Measurements from ENCODE around the gene SEC14L2.

The SEC14L2 gene

DNA sequence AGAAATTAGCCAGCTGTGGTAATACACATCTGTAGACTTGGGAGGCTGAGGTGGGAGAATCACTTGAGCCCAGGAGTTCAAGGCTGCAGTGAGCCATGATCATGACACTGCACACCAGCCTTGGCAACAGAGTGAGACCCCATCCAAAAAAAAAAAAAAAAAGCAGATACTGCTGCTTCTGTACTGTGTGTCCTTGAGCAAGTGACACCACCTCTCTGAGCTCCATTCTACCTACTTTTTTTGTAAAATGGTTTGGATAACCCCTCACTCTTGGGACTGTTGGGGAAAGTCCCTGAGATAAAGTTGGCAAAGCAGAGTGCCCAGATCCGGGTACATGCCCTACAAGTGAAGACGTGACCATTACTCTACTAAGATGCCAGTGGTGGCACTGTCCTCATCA lies 72.3 kb downstream of the SEC14L2 start:
- H3K36me3 ChIP-seq (ENCODE audit: control insufficient read depth, insufficient read depth, low read length, severe bottlenecking): no peaks in the 10 kb centered on the region
- H3K9me3 ChIP-seq (ENCODE audit: control insufficient read depth, low read length): peaks cover 8% of the 10 kb centered on the region
- H3K9ac ChIP-seq (ENCODE audit: low read length): no peak overlapping the region
- H3K4me3 ChIP-seq (ENCODE audit: low read length): no peak overlapping the region
- peaks cover 59% of the 10 kb centered on the region for H3K27me3 ChIP-seq (replicated peaks; ENCODE audit: control insufficient read depth, insufficient read depth, low read length)
- no peaks in the 10 kb centered on the region for H3K4me1 ChIP-seq (ENCODE audit: control insufficient read depth, insufficient read depth, low read length)
- no peak for DNase-seq (ENCODE audit: low read depth)

DNA sequence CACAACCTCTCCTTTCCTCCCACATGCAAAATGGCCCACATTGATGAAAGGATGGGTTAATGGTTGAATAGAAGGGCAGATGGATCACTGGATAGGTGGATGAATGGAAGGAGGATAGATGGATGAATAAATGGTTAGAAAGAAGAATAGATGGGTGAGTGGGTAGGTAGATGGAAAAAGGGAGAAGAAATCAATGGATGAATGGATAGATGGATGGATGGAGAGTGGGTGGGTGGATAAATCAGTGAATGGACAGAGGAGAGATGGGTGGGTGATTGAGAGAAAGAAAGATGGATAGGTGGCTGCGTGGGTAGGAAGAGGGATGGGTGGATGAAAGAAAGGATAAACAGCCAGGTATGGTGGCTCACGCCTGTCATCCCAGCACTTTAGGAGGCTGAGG lies 73.8 kb downstream of the SEC14L2 start:
- H3K9me3 ChIP-seq (ENCODE audit: control insufficient read depth, low read length): peaks cover 3% of the 10 kb centered on the region
- no peaks in the 10 kb centered on the region for H3K36me3 ChIP-seq (ENCODE audit: control insufficient read depth, insufficient read depth, low read length, severe bottlenecking)

GRCh38 chr22:30471616-30472318 lies 74.9 kb downstream of the SEC14L2 start, which contains the start of gene SEC14L3:
Gene SEC14L3, minus strand, starts transcription at chr22:30472017. Its CDS starts 59 bp downstream, at chr22:30471958.
- no peaks in the 10 kb centered on the region for H3K9me3 ChIP-seq (ENCODE audit: control insufficient read depth, low read length)
- H3K4me1 ChIP-seq (ENCODE audit: control insufficient read depth, insufficient read depth, low read length): no peaks in the 10 kb centered on the region
- H3K4me3 ChIP-seq (ENCODE audit: low read length): no peak within 1 kb of the TSS
- DNase-seq (ENCODE audit: low read depth): no peak
- H3K36me3 ChIP-seq (ENCODE audit: control insufficient read depth, insufficient read depth, low read length, severe bottlenecking): no peaks in the 10 kb centered on the region
- no peak within 1 kb of the TSS for H3K9ac ChIP-seq (ENCODE audit: low read length)
- H3K27me3 ChIP-seq (replicated peaks; ENCODE audit: control insufficient read depth, insufficient read depth, low read length): peaks cover 61% of the 10 kb centered on the region

More for the DNA sequence above, 73.8 kb downstream of the SEC14L2 start:
- Histone ChIP-seq H3K27me3 (replicated peaks; ENCODE audit: control insufficient read depth, insufficient read depth, low read length) (peaks cover 64% of the 10 kb centered on the region), H3K9ac (ENCODE audit: low read length) (no peak overlapping the region), H3K4me3 (ENCODE audit: low read length) (no peak overlapping the region), H3K4me1 (ENCODE audit: control insufficient read depth, insufficient read depth, low read length) (no peaks in the 10 kb centered on the region)
- DNase-seq (ENCODE audit: low read depth): no peak

DNA sequence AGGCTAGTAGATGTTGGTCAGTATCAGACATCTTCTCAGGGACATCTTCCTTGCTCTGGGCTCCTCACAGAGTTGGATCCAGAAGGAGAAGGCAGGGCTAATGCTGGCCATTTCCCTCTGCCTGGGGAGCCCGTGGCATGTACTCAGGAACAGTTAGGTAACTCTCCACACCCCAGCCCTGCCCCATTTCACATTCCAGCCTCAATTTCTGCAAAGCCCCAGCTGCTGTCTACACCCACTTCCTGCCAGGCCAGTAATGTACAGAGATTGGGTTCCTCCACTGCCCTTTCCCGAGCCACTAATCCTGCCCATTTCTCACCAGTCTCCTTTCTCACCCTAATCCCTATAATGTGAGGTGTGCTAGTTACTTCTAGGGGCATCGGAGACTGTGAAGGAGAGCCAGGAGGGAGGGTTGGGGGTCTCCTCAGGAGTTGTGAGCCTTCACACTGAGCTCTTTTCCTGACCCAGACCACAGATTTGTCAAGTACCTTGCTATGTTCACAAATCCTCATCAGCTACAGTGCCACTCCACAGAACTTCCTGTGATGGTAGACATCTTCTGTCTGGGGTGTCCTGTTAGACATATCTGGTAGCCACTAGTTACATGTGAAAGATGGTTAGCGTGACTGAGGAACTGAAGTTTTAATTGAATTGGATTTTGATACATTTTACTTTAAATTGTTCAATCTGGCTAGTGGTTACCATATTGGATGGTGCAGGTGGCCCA lies 76.3 kb downstream of the SEC14L2 start:
- DNase-seq (ENCODE audit: low read depth): no peak

GRCh38 chr22:30474121-30474520 lies 77.3 kb downstream of the SEC14L2 start:
- no peaks in the 10 kb centered on the region for H3K4me1 ChIP-seq (ENCODE audit: control insufficient read depth, insufficient read depth, low read length)
- no peaks in the 10 kb centered on the region for H3K36me3 ChIP-seq (ENCODE audit: control insufficient read depth, insufficient read depth, low read length, severe bottlenecking)
- no peak overlapping the region for H3K9ac ChIP-seq (ENCODE audit: low read length)
- H3K27me3 ChIP-seq (replicated peaks; ENCODE audit: control insufficient read depth, insufficient read depth, low read length): peaks cover 53% of the 10 kb centered on the region
- H3K9me3 ChIP-seq (ENCODE audit: control insufficient read depth, low read length): no peaks in the 10 kb centered on the region
- no peak overlapping the region for H3K4me3 ChIP-seq (ENCODE audit: low read length)
- no peak for DNase-seq (ENCODE audit: low read depth)

More for the DNA sequence above, 76.3 kb downstream of the SEC14L2 start:
- Histone ChIP-seq H3K36me3 (ENCODE audit: control insufficient read depth, insufficient read depth, low read length, severe bottlenecking) (no peaks in the 10 kb centered on the region), H3K4me1 (ENCODE audit: control insufficient read depth, insufficient read depth, low read length) (no peaks in the 10 kb centered on the region), H3K9ac (ENCODE audit: low read length) (no peak overlapping the region), H3K4me3 (ENCODE audit: low read length) (no peak overlapping the region), H3K9me3 (ENCODE audit: control insufficient read depth, low read length) (no peaks in the 10 kb centered on the region), H3K27me3 (replicated peaks; ENCODE audit: control insufficient read depth, insufficient read depth, low read length) (peaks cover 61% of the 10 kb centered on the region)
